ENCODE data around the gene SCYL2.
"Not testable (repeated sequence)": the region's sequence is repeated elsewhere in the genome, so short reads cannot be mapped to it uniquely, and the experiment has no call there.

SCYL2 gene

DNA sequence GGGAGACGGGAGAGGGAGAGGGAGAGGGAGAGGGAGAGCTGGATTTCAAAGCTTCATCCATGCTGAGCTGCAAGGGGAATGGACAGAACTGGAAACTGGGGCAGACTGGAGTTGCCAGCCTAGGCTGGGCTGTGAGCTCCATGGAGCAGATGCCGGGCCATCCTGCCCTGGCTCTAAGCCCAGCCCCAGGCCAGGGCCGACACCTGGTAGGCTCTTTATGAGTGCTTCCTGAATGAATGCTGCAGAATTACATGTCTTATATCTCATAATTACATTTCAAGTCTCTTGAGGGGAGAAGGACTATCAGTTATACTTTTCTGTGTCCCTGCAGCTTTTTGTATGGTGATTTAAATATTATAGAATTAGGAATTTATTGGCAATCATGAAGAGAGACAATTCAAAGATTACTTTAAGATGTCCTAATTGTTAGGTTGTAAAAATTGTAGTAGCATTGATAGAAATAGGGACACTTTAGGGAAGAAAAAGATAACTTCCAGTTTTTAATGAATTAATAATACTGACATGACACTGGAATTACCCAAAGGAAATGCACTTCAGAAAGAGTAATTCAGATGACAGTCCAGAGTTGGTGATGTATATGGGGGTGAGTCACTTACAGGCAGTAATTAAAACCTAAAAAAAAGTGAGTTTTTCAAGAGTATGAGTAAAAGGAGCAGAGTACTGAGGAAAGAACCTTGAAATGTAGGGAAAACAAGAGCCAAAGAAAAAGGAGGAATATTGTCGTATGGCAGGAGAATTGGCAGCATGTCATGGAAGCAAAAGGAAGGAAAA, 29.0 kb downstream of the SCYL2 start:
- no peak for TF ChIP-seq CTCF (IDR thresholded peaks at IDR 0.05; ENCODE audit: borderline replicate concordance, insufficient read depth, low read depth, low read length)
- H3K4me3 ChIP-seq (ENCODE audit: low read depth, low read length) = no peak overlapping the region

GRCh38 chr12:100302081-100302480, 35.1 kb downstream of the SCYL2 start:
- no peak overlapping the region for H3K4me3 ChIP-seq (ENCODE audit: low read depth, low read length)
- no peak for TF ChIP-seq CTCF (IDR thresholded peaks at IDR 0.05; ENCODE audit: borderline replicate concordance, insufficient read depth, low read depth, low read length)

DNA sequence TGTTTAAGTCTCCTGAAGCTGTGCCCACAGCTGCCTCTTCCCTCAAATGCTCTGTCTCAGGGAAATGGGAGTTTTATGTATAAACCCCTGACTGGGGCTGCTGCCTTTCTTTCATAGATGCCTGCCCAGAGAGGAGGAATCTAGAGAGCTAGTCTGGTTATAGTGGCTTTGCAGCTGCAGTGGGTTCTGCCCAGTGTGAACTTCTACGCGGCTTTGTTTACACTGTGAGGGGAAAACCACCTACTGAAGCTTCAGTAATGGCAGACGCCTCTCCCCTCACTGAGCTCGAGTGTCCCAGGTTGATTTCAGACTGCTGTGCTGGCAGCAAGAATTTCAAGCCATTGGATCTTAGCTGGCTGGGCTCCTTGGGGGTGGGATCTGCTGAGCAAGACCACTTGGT, 36.9 kb downstream of the SCYL2 start:
- no peak for TF ChIP-seq CTCF (IDR thresholded peaks at IDR 0.05; ENCODE audit: borderline replicate concordance, insufficient read depth, low read depth, low read length)
- H3K4me3 ChIP-seq (ENCODE audit: low read depth, low read length) = no peak overlapping the region

- not testable (repeated sequence) for H3K4me3 ChIP-seq (ENCODE audit: low read depth, low read length)
These were observed 37.4 kb downstream of the SCYL2 start for GRCh38 chr12:100304334-100304733.

DNA sequence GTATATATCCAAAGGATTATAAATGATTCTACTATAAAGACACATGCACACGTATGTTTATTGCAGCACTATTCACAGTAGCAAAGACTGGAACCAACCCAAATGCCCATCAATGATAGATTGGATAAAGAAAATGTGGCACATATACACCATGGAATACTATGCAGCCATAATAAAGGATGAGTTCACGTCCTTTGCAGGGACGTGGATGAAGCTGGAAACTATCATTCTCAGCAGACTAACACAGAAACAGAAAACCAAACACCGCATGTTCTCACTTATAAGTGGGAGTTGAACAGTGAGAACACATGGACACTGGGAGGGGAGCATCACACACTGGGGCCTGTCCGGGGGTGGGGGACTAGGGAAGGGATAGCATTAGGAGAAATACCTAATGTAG, 41.2 kb downstream of the SCYL2 start:
- H3K4me3 ChIP-seq (ENCODE audit: low read depth, low read length) = not testable (repeated sequence)

DNA sequence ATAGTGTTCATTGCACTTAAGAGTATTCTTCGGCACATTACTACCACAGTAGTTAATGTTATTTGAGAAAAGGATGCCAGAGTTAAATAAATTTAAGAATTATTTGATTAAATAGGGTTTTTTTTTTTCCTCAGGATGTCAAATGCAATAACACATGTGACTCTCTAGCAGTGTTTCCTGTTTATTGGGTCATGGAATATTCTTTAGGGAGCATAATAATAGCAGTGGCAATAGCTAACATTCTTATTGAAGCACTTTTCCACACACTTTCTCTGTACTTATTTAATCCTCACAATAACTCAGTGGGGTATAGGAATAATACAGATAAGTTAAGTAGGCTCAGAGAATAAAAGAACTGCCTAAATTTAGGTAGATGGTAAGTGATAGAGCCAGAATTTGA, 44.3 kb downstream of the SCYL2 start:
- TF ChIP-seq CTCF (IDR thresholded peaks at IDR 0.05; ENCODE audit: borderline replicate concordance, insufficient read depth, low read depth, low read length) = no peak
- no peak overlapping the region for H3K4me3 ChIP-seq (ENCODE audit: low read depth, low read length)

- H3K4me3 ChIP-seq (ENCODE audit: low read depth, low read length) = no peak overlapping the region
- no peak for TF ChIP-seq CTCF (IDR thresholded peaks at IDR 0.05; ENCODE audit: borderline replicate concordance, insufficient read depth, low read depth, low read length)
These were observed 50.4 kb downstream of the SCYL2 start for GRCh38 chr12:100317371-100317770.

- no peak for TF ChIP-seq CTCF (IDR thresholded peaks at IDR 0.05; ENCODE audit: borderline replicate concordance, insufficient read depth, low read depth, low read length)
- H3K4me3 ChIP-seq (ENCODE audit: low read depth, low read length) = no peak overlapping the region
These were observed 57.5 kb downstream of the SCYL2 start for GRCh38 chr12:100324498-100324897.
